ENCODE data around the gene DGUOK.

Gene DGUOK

GRCh38 chr2:73911548-73912208 is 15.0 kb upstream of the DGUOK start:
- TF ChIP-seq CTCF (conservative IDR thresholded peaks at IDR 0.05) (no peak), ZFX (IDR thresholded peaks at IDR 0.05) (no peak)

GRCh38 chr2:73913414-73914054 is 13.1 kb upstream of the DGUOK start:
- no peak overlapping the region for H3K27ac ChIP-seq
- TF ChIP-seq ZFX (IDR thresholded peaks at IDR 0.05): no peak
- no peak for TF ChIP-seq CTCF (conservative IDR thresholded peaks at IDR 0.05)

More at GRCh38 chr2:73911548-73912208, 15.0 kb upstream of the DGUOK start:
- no peak overlapping the region for H3K27ac ChIP-seq

GRCh38 chr2:73914667-73915066 is 12.0 kb upstream of the DGUOK start:
- TF ChIP-seq ZFX (IDR thresholded peaks at IDR 0.05): no peak
- no peak for TF ChIP-seq CTCF (conservative IDR thresholded peaks at IDR 0.05)
- no peak overlapping the region for H3K27ac ChIP-seq

- no peak for TF ChIP-seq CTCF (conservative IDR thresholded peaks at IDR 0.05)
- no peak for TF ChIP-seq ZFX (IDR thresholded peaks at IDR 0.05)
- H3K27ac ChIP-seq: no peak overlapping the region
Observed at GRCh38 chr2:73915437-73915993, 11.2 kb upstream of the DGUOK start.

- no peak for TF ChIP-seq CTCF (conservative IDR thresholded peaks at IDR 0.05)
- no peak for TF ChIP-seq ZFX (IDR thresholded peaks at IDR 0.05)
Observed at GRCh38 chr2:73916666-73917065, 10.0 kb upstream of the DGUOK start.

GRCh38 chr2:73917296-73917695 is 9.4 kb upstream of the DGUOK start:
- TF ChIP-seq ZFX (IDR thresholded peaks at IDR 0.05) (no peak), CTCF (conservative IDR thresholded peaks at IDR 0.05) (no peak)

More at GRCh38 chr2:73916666-73917065, 10.0 kb upstream of the DGUOK start:
- H3K27ac ChIP-seq: no peak overlapping the region

GRCh38 chr2:73917696-73918207 is 8.9 kb upstream of the DGUOK start:
- TF ChIP-seq ZFX (IDR thresholded peaks at IDR 0.05) (no peak), CTCF (conservative IDR thresholded peaks at IDR 0.05) (no peak)
- no peak overlapping the region for H3K27ac ChIP-seq

More at GRCh38 chr2:73917296-73917695, 9.4 kb upstream of the DGUOK start:
- no peak overlapping the region for H3K27ac ChIP-seq
